ENCODE data around the gene DUOX2. TPM values are rescaled to one million over a fixed set of nuclear protein-coding genes. Genes with fewer than 3 reads are reported as not detected.

The DUOX2 gene
- total RNA-seq, 1 donor from 2014 or later: not detected

Other genes with a start within 250 kb of the DUOX2 start
- not detected in 2 replicates for gene TERB2, start 157.5 kb downstream of the DUOX2 start, total RNA-seq
- gene SORD, start 91.0 kb downstream of the DUOX2 start, total RNA-seq: 32.7 and 36.2 TPM in 2 replicates
- not detected in 2 replicates for gene DUOXA2, start 154 bp upstream of the DUOX2 start, total RNA-seq
- gene DUOXA1, start 15.7 kb upstream of the DUOX2 start, total RNA-seq: 0.46 TPM in 1 of 2 replicates, not detected in the other
- 0.12 and 0.22 TPM in 2 replicates for gene DUOX1, start 15.8 kb upstream of the DUOX2 start, total RNA-seq
- 0.80 and 1.1 TPM in 2 replicates for gene SHF, start 73.8 kb upstream of the DUOX2 start, total RNA-seq
- gene SLC28A2, start 138.1 kb upstream of the DUOX2 start, total RNA-seq: not detected in 2 replicates